NCI-H526 (cell line): ENCODE results near the gene PPP1CA.

Experiments
- DNase-seq, 2 experiments: peaks; one replicate each; lab custom pipeline; 2025; lab: John Stamatoyannopoulos, UW

The PPP1CA gene

DNA sequence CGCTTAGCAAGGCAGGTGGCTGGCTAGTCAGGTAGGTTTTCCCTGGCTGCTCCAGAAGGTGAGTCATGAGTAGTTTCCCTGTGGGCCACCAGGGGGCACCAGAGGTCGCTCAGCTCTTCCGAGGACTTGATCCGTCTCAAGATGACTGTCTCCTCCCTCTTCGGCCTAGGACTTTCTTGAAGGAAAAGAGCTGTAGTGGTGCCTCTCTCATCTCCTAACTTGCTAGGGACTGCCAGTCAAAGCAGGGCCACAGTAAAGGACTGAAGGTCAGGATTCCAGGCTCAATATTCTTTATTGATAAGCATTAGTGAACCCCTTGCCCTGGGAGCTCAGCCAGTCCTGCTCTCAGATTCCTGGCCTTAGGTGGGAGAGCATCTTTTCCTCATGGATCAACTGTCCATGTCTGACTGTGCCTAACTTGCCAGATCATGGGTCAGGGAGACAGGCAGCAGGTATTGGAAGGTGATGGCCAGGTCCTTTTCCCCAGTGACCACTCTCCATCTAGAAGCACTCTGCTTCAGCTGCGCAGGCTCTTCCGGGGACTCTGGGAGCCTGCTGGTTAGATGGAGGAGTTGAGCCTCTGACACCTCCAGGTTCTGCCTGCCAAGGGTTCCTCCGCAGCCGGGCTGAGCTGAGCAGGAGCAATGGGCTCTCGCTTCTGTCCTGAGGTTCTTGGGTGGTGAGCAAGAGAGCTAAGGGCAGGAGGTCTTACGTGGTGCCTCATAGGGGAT is 50.2 kb downstream of the PPP1CA start:
- DNase-seq = peak; percentile 46 to 83

DNA sequence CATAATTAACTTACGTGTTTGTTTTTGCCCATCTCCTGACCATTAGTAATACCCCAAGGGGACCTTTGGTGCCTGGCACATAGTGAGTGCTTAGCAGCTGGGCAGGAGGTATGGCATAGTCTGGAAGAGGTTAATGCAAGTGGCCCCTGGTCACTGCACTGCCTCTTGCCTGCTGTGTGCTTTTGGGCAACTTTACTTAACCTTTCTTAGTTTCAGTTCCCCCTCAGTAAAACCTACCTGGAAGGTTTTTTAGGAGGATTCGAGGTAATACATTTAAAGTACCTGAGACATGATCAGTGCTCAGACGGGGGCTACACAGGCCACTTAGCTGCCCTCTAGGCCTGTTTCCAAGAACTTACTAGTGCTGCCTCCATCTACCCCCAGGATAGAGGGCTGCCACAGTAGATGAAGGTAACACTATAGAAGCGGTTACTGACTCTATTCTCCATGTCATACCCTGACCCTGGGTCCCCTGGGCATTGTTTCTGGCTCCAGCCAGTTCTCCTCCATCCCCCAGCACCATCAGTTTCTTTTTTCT is 51.7 kb downstream of the PPP1CA start:
- no peak for DNase-seq

DNA sequence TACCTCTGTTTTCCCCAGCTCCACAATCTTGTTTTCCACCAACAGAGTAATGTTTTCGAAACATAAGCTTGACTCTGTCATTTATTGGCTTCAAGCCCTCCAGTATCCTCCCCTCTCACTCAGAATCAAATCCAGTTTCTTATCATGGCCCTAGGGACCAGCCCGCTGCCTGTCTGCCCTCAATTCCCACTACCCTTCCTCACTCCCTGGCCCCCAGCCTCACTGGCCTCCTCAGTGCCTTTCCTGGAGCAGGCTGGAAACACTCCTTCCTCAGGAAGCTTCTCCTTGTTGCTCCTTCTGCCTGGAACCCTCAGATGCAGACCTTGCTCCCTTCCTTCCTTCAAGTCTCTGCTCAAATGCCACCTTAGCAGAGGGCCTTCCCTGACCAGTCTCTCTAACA is 52.2 kb downstream of the PPP1CA start:
- DNase-seq = no peak

DNA sequence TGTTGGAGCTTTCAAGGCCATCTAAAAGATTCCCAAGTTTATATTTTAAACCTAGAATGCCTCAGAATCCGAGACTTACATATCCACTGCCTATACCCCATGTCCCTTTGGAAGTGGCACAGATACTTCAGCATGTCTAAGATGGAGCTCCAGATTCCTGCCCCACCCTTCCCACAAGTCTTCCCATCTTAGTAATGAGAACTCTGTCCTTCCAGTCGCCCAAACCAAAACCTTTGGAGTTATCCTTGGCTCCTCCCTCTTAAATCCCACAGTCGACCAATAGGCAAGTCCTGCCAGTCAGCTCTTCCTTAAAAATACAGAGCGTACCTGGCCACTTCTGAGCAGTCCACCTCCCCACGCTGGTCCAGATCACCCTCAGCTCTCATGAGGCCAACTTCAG is 52.6 kb downstream of the PPP1CA start:
- no peak for DNase-seq
